Testis (tissue), 2 donors: Measurements from ENCODE around the gene SPTLC2.

Experiments used
- CTCF ChIP-seq, 3 experiments: fragments of 450-650 bp in 2 of 3; fragments of 200-600 bp in 1 of 3; sonication (generic) in 1 of 3; IDR thresholded peaks; one replicate each; pipeline ENCODE4 v1.5.1; 2016 to 2019; ENCODE audit warnings: antibody characterized with exemption in 3 of 3, mild to moderate bottlenecking in 2 of 3, moderate library complexity in 1 of 3
- POLR2A ChIP-seq: fragments of 450-650 bp; IDR thresholded peaks from one replicate; pipeline ENCODE4 v1.6.1; 2017; ENCODE audit warnings: antibody characterized with exemption, mild to moderate bottlenecking, moderate library complexity

GRCh38 chr14:77475432-77476115, 140.9 kb downstream of the SPTLC2 start:
- TF ChIP-seq CTCF (IDR thresholded peaks at IDR 0.05) (no peak), POLR2A (no peak)
